Measurements from ENCODE around the gene TRIM33. TPM values are rescaled to one million over a fixed set of nuclear protein-coding genes. Genes with fewer than 3 reads are reported as not detected.

Gene TRIM33
- total and polyA plus RNA-seq, 2 experiments from 2014 or later = 50.3 to 51.1 TPM

DNA sequence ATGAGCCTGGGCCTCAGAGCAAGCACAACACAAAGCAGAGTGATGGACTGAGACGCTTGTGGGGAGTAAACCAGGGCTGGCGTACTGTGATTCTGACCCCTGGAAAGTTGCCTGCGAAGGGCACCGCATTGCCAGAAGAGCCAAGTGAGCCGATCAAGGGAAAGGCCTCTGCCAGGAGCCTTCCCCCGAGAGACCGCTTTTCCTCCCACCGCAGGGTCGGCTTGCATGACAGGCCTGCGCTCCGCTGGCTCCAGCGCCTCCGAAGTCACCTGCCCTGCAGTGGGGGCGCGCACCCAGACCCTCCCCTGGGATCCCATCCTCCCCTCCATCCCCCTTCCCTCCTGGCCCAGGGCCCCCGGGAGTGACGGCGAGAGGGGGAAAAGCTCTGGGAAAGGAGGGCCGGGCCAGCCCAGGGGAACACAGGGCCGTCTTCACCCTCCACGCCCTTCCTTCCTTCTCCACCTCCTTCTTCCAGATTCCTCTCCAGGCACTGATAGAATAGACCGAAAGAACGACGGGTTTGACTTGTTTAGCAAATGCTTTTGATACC lies 165.0 kb downstream of the TRIM33 start (continued):
- TF ChIP-seq, protein P1, sequence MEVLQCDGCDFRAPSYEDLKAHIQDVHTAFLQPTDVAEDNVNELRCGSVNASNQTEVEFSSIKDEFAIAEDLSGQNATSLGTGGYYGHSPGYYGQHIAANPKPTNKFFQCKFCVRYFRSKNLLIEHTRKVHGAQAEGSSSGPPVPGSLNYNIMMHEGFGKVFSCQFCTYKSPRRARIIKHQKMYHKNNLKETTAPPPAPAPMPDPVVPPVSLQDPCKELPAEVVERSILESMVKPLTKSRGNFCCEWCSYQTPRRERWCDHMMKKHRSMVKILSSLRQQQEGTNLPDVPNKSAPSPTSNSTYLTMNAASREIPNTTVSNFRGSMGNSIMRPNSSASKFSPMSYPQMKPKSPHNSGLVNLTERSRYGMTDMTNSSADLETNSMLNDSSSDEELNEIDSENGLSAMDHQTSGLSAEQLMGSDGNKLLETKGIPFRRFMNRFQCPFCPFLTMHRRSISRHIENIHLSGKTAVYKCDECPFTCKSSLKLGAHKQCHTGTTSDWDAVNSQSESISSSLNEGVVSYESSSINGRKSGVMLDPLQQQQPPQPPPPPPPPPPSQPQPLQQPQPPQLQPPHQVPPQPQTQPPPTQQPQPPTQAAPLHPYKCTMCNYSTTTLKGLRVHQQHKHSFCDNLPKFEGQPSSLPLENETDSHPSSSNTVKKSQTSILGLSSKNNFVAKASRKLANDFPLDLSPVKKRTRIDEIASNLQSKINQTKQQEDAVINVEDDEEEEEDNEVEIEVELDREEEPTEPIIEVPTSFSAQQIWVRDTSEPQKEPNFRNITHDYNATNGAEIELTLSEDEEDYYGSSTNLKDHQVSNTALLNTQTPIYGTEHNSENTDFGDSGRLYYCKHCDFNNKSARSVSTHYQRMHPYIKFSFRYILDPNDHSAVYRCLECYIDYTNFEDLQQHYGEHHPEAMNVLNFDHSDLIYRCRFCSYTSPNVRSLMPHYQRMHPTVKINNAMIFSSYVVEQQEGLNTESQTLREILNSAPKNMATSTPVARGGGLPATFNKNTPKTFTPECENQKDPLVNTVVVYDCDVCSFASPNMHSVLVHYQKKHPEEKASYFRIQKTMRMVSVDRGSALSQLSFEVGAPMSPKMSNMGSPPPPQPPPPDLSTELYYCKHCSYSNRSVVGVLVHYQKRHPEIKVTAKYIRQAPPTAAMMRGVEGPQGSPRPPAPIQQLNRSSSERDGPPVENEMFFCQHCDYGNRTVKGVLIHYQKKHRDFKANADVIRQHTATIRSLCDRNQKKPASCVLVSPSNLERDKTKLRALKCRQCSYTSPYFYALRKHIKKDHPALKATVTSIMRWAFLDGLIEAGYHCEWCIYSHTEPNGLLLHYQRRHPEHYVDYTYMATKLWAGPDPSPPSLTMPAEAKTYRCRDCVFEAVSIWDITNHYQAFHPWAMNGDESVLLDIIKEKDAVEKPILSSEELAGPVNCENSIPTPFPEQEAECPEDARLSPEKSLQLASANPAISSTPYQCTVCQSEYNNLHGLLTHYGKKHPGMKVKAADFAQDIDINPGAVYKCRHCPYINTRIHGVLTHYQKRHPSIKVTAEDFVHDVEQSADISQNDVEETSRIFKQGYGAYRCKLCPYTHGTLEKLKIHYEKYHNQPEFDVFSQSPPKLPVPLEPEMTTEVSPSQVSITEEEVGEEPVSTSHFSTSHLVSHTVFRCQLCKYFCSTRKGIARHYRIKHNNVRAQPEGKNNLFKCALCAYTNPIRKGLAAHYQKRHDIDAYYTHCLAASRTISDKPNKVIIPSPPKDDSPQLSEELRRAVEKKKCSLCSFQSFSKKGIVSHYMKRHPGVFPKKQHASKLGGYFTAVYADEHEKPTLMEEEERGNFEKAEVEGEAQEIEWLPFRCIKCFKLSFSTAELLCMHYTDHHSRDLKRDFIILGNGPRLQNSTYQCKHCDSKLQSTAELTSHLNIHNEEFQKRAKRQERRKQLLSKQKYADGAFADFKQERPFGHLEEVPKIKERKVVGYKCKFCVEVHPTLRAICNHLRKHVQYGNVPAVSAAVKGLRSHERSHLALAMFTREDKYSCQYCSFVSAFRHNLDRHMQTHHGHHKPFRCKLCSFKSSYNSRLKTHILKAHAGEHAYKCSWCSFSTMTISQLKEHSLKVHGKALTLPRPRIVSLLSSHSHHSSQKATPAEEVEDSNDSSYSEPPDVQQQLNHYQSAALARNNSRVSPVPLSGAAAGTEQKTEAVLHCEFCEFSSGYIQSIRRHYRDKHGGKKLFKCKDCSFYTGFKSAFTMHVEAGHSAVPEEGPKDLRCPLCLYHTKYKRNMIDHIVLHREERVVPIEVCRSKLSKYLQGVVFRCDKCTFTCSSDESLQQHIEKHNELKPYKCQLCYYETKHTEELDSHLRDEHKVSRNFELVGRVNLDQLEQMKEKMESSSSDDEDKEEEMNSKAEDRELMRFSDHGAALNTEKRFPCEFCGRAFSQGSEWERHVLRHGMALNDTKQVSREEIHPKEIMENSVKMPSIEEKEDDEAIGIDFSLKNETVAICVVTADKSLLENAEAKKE (CRISPR knock-in tag; IDR thresholded peaks at IDR 0.05) = no peak
- TF ChIP-seq, protein P2, sequence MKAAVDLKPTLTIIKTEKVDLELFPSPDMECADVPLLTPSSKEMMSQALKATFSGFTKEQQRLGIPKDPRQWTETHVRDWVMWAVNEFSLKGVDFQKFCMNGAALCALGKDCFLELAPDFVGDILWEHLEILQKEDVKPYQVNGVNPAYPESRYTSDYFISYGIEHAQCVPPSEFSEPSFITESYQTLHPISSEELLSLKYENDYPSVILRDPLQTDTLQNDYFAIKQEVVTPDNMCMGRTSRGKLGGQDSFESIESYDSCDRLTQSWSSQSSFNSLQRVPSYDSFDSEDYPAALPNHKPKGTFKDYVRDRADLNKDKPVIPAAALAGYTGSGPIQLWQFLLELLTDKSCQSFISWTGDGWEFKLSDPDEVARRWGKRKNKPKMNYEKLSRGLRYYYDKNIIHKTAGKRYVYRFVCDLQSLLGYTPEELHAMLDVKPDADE (IDR thresholded peaks at IDR 0.05) = no peak

DNA sequence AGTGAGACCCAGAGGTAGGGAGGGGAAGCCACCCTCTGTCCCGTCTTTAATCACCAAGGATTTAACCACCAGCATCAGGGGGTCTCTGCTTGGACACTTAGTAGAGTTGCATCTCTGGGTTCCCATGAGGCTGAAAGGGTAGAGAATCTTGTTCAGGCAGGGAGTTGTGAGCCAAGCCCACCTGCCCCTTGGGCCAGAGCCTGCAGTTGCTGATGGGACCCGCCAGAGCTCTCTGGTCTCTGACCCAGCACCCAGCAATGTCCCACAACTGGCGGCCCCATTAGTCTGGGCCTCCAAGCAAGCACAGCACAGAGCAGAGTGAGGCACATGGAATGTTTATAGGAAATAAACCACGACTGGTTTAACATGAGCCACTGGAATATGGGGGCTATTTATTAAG lies 166.3 kb downstream of the TRIM33 start:
- Mint-ChIP-seq H3K36me3 (ENCODE audit: low read depth) (no peaks in the 10 kb centered on the region; the same call in 2 of the 3 replicates), H3K4me1 (peaks cover 10% of the 10 kb centered on the region), H3K27ac (no peak overlapping the region), H3K4me3 (no peak overlapping the region), H3K27me3 (ENCODE audit: insufficient read depth, low read depth, poor library complexity) (peaks cover 14% of the 10 kb centered on the region), H3K9me3 (no peaks in the 10 kb centered on the region)
- H3K9me2 ChIP-seq (ENCODE audit: insufficient read depth) = no peaks in the 10 kb centered on the region
- DNase-seq (ENCODE audit: low spot score) (no peak), ATAC-seq (no peak)
- H3K4me1 ChIP-seq (ENCODE audit: insufficient read depth) = peaks cover 10% of the 10 kb centered on the region
- peaks cover 4% of the 10 kb centered on the region; the same call in 1 of the 2 replicates for H3F3A ChIP-seq (replicated peaks; ENCODE audit: low read depth)
- H3K79me2 ChIP-seq (replicated peaks; ENCODE audit: insufficient read depth) = no peaks in the 10 kb centered on the region
- H3K27ac ChIP-seq (ENCODE audit: low read depth) = no peak overlapping the region
- peak overlapping the region; percentile 69; the same call in 1 of the 2 replicates for H2AFZ ChIP-seq
- no peaks in the 10 kb centered on the region for H3K36me3 ChIP-seq (ENCODE audit: insufficient read depth)
- H3K4me2 ChIP-seq = no peak overlapping the region
- H4K20me1 ChIP-seq (replicated peaks; ENCODE audit: insufficient read depth) = no peaks in the 10 kb centered on the region
- peaks cover 5% of the 10 kb centered on the region; the same call in 1 of the 2 replicates for H3K27me3 ChIP-seq (ENCODE audit: insufficient read depth)
- no peak overlapping the region for H3K4me3 ChIP-seq
- TF ChIP-seq EZH2phosphoT487 (IDR thresholded peaks at IDR 0.05; ENCODE audit: unreplicated experiment) (no peak), POLR2AphosphoS5 (IDR thresholded peaks at IDR 0.05; ENCODE audit: low read depth) (no peak), NANOG (IDR thresholded peaks at IDR 0.05; ENCODE audit: borderline replicate concordance) (no peak), ZNF114 (CRISPR knock-in tag; IDR thresholded peaks at IDR 0.05) (no peak), ZNF331 (CRISPR knock-in tag; IDR thresholded peaks at IDR 0.05; ENCODE audit: low read depth) (no peak), CREB1 (CRISPR knock-in tag; IDR thresholded peaks at IDR 0.05; ENCODE audit: low read depth) (no peak), JUNB (IDR thresholded peaks at IDR 0.05; ENCODE audit: unreplicated experiment) (no peak)
- TF ChIP-seq, protein P2 (IDR thresholded peaks at IDR 0.05) = no peak
- TF ChIP-seq, protein P3, sequence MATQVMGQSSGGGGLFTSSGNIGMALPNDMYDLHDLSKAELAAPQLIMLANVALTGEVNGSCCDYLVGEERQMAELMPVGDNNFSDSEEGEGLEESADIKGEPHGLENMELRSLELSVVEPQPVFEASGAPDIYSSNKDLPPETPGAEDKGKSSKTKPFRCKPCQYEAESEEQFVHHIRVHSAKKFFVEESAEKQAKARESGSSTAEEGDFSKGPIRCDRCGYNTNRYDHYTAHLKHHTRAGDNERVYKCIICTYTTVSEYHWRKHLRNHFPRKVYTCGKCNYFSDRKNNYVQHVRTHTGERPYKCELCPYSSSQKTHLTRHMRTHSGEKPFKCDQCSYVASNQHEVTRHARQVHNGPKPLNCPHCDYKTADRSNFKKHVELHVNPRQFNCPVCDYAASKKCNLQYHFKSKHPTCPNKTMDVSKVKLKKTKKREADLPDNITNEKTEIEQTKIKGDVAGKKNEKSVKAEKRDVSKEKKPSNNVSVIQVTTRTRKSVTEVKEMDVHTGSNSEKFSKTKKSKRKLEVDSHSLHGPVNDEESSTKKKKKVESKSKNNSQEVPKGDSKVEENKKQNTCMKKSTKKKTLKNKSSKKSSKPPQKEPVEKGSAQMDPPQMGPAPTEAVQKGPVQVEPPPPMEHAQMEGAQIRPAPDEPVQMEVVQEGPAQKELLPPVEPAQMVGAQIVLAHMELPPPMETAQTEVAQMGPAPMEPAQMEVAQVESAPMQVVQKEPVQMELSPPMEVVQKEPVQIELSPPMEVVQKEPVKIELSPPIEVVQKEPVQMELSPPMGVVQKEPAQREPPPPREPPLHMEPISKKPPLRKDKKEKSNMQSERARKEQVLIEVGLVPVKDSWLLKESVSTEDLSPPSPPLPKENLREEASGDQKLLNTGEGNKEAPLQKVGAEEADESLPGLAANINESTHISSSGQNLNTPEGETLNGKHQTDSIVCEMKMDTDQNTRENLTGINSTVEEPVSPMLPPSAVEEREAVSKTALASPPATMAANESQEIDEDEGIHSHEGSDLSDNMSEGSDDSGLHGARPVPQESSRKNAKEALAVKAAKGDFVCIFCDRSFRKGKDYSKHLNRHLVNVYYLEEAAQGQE (IDR thresholded peaks at IDR 0.05; ENCODE audit: unreplicated experiment) = no peak
- TF ChIP-seq, protein P4, sequence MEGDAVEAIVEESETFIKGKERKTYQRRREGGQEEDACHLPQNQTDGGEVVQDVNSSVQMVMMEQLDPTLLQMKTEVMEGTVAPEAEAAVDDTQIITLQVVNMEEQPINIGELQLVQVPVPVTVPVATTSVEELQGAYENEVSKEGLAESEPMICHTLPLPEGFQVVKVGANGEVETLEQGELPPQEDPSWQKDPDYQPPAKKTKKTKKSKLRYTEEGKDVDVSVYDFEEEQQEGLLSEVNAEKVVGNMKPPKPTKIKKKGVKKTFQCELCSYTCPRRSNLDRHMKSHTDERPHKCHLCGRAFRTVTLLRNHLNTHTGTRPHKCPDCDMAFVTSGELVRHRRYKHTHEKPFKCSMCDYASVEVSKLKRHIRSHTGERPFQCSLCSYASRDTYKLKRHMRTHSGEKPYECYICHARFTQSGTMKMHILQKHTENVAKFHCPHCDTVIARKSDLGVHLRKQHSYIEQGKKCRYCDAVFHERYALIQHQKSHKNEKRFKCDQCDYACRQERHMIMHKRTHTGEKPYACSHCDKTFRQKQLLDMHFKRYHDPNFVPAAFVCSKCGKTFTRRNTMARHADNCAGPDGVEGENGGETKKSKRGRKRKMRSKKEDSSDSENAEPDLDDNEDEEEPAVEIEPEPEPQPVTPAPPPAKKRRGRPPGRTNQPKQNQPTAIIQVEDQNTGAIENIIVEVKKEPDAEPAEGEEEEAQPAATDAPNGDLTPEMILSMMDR (conservative IDR thresholded peaks at IDR 0.05; ENCODE audit: low read depth in 2 of 2) = no peak

All from GM23338 (cell line).